Neutrophil (primary cell): ENCODE measurements around the gene GPBAR1.
"Not testable (repeated sequence)": the region's sequence is repeated elsewhere in the genome, so short reads cannot be mapped to it uniquely, and the experiment has no call there.

Experiments
- H3K27ac ChIP-seq: fragments of 200-600 bp; sonication (generic); 2 replicates; pipeline ENCODE4 v1.5.1; 2016; ENCODE audit warnings: mild to moderate bottlenecking, moderate library complexity
- H3K27me3 ChIP-seq: fragments of 200-600 bp; sonication (generic); 2 replicates; pipeline ENCODE4 v1.6.0; 2016; ENCODE audit warnings: mild to moderate bottlenecking
- H3K36me3 ChIP-seq: fragments of 200-600 bp; sonication (generic); 2 replicates; pipeline ENCODE4 v1.5.1; 2017
- H3K4me1 ChIP-seq, 2 experiments: fragments of 200-600 bp in 1 of 2; sonication (generic) in 1 of 2; 1 replicate in 1 of 2; 2 replicates in 1 of 2; pipeline versions ENCODE4 v1.5.1 to v1.6.1; 2013 to 2016; ENCODE audit warnings: low read depth in 1 of 2, low read length in 1 of 2, mild to moderate bottlenecking in 1 of 2, moderate library complexity in 1 of 2; ENCODE audit not compliant: control insufficient read depth in 1 of 2, insufficient read depth in 1 of 2
- H3K4me3 ChIP-seq, 2 experiments: fragments of 200-600 bp in 1 of 2; sonication (generic) in 1 of 2; 1 replicate in 1 of 2; 2 replicates in 1 of 2; pipeline ENCODE4 v1.5.1; 2013 to 2016; ENCODE audit warnings: low read depth in 1 of 2, low read length in 1 of 2, mild to moderate bottlenecking in 1 of 2, moderate library complexity in 1 of 2
- H3K9me3 ChIP-seq: fragments of 200-600 bp; sonication (generic); 2 replicates; pipeline ENCODE4 v1.5.1; 2016
- TF ChIP-seq, protein P1 (sequence below): fragments of 200-600 bp; sonication (generic); IDR thresholded peaks from 2 replicates; pipeline ENCODE4 v1.5.1; 2016; ENCODE audit warnings: antibody characterized with exemption

GPBAR1 gene

DNA sequence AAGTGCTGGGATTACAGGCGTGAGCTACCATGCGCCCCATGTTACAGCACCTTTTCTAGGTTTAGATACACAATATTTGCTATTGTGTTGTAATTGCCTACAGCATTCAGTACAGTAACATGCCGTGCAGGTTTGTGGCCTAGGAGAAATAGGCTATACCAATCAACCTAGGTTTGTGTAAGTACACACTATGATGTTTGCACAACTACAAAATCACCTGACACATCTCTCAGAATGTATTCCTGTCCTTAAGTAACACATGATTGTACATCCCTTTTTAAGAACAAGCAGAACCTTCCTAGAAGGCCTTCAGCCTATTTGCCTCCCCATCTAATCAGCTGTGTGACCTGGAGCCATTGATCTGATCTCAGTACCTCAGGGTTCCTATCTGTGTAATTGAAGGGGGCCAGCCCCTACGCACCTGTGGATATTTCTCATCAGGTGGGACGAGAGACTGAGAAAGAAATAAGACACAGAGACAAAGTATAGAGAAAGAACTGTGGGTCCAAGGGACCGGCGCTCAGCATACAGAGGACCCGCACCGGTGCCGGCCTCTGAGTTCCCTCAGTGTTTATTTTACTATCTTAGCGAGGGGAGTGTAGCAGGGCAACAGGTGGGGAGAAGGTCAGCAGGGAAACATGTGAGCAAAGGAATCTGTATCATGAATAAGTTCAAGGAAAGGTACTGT lies 50.2 kb downstream of the GPBAR1 start:
- TF ChIP-seq, protein P1, sequence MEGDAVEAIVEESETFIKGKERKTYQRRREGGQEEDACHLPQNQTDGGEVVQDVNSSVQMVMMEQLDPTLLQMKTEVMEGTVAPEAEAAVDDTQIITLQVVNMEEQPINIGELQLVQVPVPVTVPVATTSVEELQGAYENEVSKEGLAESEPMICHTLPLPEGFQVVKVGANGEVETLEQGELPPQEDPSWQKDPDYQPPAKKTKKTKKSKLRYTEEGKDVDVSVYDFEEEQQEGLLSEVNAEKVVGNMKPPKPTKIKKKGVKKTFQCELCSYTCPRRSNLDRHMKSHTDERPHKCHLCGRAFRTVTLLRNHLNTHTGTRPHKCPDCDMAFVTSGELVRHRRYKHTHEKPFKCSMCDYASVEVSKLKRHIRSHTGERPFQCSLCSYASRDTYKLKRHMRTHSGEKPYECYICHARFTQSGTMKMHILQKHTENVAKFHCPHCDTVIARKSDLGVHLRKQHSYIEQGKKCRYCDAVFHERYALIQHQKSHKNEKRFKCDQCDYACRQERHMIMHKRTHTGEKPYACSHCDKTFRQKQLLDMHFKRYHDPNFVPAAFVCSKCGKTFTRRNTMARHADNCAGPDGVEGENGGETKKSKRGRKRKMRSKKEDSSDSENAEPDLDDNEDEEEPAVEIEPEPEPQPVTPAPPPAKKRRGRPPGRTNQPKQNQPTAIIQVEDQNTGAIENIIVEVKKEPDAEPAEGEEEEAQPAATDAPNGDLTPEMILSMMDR: no peak
- Histone ChIP-seq H3K4me1 (peaks cover 46 to 61% of the 10 kb centered on the region in 2 experiments), H3K4me3 (no peak overlapping the region), H3K27ac (peak overlapping the region; percentile 51), H3K27me3 (no peaks in the 10 kb centered on the region), H3K36me3 (no peaks in the 10 kb centered on the region), H3K9me3 (no peaks in the 10 kb centered on the region)

DNA sequence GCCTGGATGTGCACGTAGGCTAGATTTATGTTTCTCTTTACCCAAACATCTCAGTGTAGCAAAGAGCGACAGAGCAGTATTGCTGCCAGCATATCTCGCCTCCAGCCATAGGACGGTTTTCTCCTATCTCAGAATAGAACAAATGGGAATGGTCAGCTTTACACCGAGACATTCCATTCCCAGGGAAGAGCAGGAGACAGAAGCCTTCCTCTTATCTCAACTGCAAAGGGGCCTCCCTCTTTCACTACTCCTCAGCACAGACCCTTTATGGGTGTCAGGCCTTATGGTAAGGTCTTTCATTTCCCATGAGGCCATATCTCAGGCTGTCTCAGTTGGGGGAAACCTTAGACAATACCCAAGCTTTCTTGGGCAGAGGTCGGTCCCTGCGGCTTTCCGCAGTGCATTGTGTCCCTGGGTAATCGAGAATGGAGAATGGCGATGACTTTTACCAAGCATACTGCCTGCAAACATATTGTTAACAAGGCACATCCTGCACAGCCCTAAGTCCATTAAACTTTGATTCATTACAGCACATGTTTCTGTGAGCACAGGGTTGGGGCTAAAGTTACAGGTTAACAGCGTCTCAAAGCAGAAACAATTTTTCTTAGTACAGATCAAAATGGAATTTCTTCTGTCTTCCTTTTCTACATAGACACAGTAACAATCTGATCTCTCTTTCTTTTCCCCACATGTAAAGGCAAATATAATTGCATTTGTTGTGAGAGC lies 50.9 kb downstream of the GPBAR1 start:
- H3K27ac ChIP-seq, H3K36me3 ChIP-seq, H3K4me3 ChIP-seq, H3K9me3 ChIP-seq, H3K27me3 ChIP-seq: not testable (repeated sequence)
- H3K4me1 ChIP-seq: peaks cover 53 to 67% of the 10 kb centered on the region in 2 experiments

DNA sequence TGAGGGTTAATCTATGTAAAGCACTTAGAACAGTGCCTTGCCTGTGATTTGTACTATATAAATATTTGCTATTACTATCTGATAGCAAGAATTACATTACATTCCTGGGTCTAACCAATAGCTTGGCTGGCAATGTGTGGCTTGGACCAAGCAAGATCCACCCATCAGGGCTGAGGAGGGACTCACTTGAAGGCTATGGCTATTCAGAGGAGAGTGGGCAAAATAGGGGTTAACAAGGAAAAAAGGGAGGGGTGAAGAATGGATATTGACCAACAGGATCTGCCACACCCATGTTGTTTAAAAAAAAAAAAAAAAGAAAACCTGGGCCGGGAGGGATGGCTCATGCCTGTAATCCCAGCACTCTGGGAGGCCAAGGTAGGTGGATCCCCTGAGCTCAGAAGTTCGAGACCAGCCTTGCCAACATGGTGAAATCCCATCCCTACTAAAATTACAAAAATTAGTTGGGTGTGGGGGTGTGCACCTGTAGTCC lies 51.5 kb downstream of the GPBAR1 start:
- no peaks in the 10 kb centered on the region for H3K27me3 ChIP-seq

DNA sequence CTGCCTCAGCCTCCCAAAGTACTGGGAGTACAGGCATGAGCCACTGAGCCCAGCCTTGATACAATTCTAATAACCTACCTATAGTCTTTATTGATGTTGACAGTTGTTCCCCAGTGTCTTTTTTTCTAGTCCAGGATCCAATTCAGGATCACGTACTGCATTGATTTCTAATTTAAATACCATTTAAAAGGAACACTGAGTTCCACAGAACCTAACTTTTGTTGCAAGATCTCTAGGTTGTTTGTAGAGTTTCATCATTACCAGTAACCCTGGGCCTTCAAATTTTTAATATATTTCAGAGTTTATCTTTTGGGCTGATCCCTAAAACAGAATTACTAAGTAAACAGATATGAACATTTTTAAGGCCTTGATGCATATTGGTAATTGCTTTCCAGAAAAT lies 52.5 kb downstream of the GPBAR1 start:
- Histone ChIP-seq H3K4me1 (peaks cover 62 to 75% of the 10 kb centered on the region in 2 experiments), H3K36me3 (no peaks in the 10 kb centered on the region), H3K27me3 (no peaks in the 10 kb centered on the region), H3K4me3 (no peak overlapping the region), H3K9me3 (no peaks in the 10 kb centered on the region), H3K27ac (peak overlapping the region; percentile 32)
- TF ChIP-seq, protein P1: no peak

More for the DNA sequence above, 51.5 kb downstream of the GPBAR1 start:
- no peaks in the 10 kb centered on the region for H3K36me3 ChIP-seq
- no peak overlapping the region for H3K4me3 ChIP-seq
- TF ChIP-seq, protein P1: no peak
- H3K4me1 ChIP-seq: peaks cover 59 to 74% of the 10 kb centered on the region in 2 experiments
- H3K9me3 ChIP-seq: no peaks in the 10 kb centered on the region
- peak overlapping the region; percentile 32 for H3K27ac ChIP-seq
